HEK293T (cell line): Measurements from ENCODE around the gene SCUBE1.

Experiments used
- CTCF ChIA-PET: fragments of 350-600 bp; formaldehyde crosslinking; extraction: SDS; loops from one replicate; lab custom pipeline; 2021; ENCODE audit warnings: antibody characterized with exemption, inconsistent platforms; lab: Yijun Ruan, JAX
- POLR2A ChIA-PET: fragments of 350-600 bp; formaldehyde crosslinking; extraction: SDS; loops from one replicate; lab custom pipeline; 2020; ENCODE audit warnings: antibody characterized with exemption, inconsistent platforms; lab: Yijun Ruan, JAX
- DNase-seq: peaks from one replicate; pipeline ENCODE4 v3.0.0; 2012; ENCODE audit warnings: mixed read lengths; ENCODE audit errors: extremely low spot score
- ARNT ChIP-seq: fragments of 450-650 bp; IDR thresholded peaks from 2 replicates; pipeline ENCODE4 v1.6.1; 2017; ENCODE audit warnings: mild to moderate bottlenecking
- BHLHE40 ChIP-seq: fragments of 450-650 bp; IDR thresholded peaks from 2 replicates; pipeline ENCODE4 v1.6.1; 2016; ENCODE audit warnings: mild to moderate bottlenecking, moderate library complexity, borderline replicate concordance
- CTBP1 ChIP-seq: fragments of 450-650 bp; IDR thresholded peaks from 2 replicates; pipeline ENCODE4 v1.6.1; 2016; ENCODE audit warnings: borderline replicate concordance
- ELF4 ChIP-seq: fragments of 450-650 bp; IDR thresholded peaks from 2 replicates; pipeline ENCODE4 v1.6.1; 2017; ENCODE audit warnings: antibody characterized with exemption
- FOXA1 ChIP-seq: fragments of 450-650 bp; IDR thresholded peaks from 2 replicates; pipeline ENCODE4 v1.6.1; 2016; ENCODE audit warnings: mild to moderate bottlenecking
- FOXK2 ChIP-seq: fragments of 450-650 bp; IDR thresholded peaks from 2 replicates; pipeline ENCODE4 v1.6.1; 2016; ENCODE audit warnings: mild to moderate bottlenecking
- FOXM1 ChIP-seq: fragments of 450-650 bp; IDR thresholded peaks from 2 replicates; pipeline ENCODE4 v1.6.1; 2017; ENCODE audit warnings: mild to moderate bottlenecking, borderline replicate concordance
- HDGF ChIP-seq: fragments of 450-650 bp; IDR thresholded peaks from 2 replicates; pipeline ENCODE4 v1.6.1; 2017; ENCODE audit warnings: antibody characterized with exemption, borderline replicate concordance
- L3MBTL2 ChIP-seq: fragments of 450-650 bp; conservative IDR thresholded peaks from 2 replicates; pipeline ENCODE4 v1.6.1; 2016; ENCODE audit warnings: mild to moderate bottlenecking
- LEF1 ChIP-seq: fragments of 450-650 bp; IDR thresholded peaks from 2 replicates; pipeline ENCODE4 v1.6.1; 2017; ENCODE audit warnings: mild to moderate bottlenecking, borderline replicate concordance
- NFRKB ChIP-seq: fragments of 450-650 bp; IDR thresholded peaks from 2 replicates; pipeline ENCODE4 v1.6.1; 2016; ENCODE audit warnings: mild to moderate bottlenecking, moderate library complexity
- SP1 ChIP-seq: fragments of 450-650 bp; IDR thresholded peaks from 2 replicates; pipeline ENCODE4 v1.6.1; 2017
- SUZ12 ChIP-seq: fragments of 450-650 bp; IDR thresholded peaks from 2 replicates; pipeline ENCODE4 v1.6.1; 2016; ENCODE audit warnings: mild to moderate bottlenecking
- TARDBP ChIP-seq: fragments of 450-650 bp; IDR thresholded peaks from 2 replicates; pipeline ENCODE4 v1.6.1; 2016
- ZNF384 ChIP-seq: fragments of 450-650 bp; IDR thresholded peaks from 2 replicates; pipeline ENCODE4 v1.6.1; 2016
- TF ChIP-seq, protein P1 (sequence below): fragments of 450-650 bp; IDR thresholded peaks from 2 replicates; pipeline ENCODE4 v1.6.1; 2016

SCUBE1 gene

GRCh38 chr22:43343262-43343669 lies at the start of gene SCUBE1:
TSS of gene SCUBE1 (minus strand) at chr22:43343372. CDS start at chr22:43343261, 111 bp downstream.
- peak; percentile 93 for DNase-seq
- ChIA-PET CTCF (interaction anchor here (0.6 to 5.9 kb wide), 2 partner anchors 47 to 70 kb away, joined by 3 to 162 read pairs; no protein-coding TSS in a partner anchor), POLR2A (interaction anchor here (0.7 to 1.5 kb wide), 3 partner anchors 51 to 70 kb away, joined by 3 read pairs; no protein-coding TSS in a partner anchor)
- TF ChIP-seq, protein P1, sequence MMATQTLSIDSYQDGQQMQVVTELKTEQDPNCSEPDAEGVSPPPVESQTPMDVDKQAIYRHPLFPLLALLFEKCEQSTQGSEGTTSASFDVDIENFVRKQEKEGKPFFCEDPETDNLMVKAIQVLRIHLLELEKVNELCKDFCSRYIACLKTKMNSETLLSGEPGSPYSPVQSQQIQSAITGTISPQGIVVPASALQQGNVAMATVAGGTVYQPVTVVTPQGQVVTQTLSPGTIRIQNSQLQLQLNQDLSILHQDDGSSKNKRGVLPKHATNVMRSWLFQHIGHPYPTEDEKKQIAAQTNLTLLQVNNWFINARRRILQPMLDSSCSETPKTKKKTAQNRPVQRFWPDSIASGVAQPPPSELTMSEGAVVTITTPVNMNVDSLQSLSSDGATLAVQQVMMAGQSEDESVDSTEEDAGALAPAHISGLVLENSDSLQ, result peak; percentile 11; the same call in 1 of the 2 replicates
- TF ChIP-seq SUZ12, result no peak
- TF ChIP-seq BHLHE40, result no peak
- TF ChIP-seq FOXK2, result no peak

DNA sequence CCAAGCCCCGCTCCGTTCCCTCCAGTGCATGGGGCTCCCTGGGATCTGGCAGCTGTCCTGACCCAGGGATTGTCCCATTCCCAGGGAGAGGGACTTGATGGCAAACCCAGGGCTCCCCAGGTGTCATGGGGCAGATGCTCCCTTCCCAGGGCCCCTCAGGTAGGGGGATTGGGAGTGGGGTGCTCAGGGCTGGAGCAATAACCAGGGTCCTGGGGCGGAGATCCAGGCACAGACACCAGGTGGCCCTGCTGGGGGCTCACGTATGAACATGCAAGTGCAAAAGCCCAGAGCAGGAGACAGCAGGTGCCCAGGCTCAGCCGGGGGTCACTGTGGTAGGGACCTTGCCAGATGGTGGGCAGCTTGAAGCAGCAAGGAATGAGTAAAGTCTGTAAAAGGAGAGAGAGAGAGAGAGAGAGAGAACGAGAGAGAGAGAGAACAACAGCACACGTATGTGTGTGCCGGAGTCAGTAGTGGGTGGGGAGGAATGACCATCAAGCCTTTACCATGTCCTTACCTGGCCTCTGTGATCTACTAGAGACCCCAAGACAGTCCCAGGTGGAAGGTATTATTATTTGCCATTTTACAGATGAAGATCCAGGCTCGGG lies 49.3 kb upstream of the SCUBE1 start:
- no peak for TF ChIP-seq L3MBTL2
- no peak for TF ChIP-seq ELF4
- TF ChIP-seq SUZ12, result no peak
- TF ChIP-seq NFRKB, result no peak
- TF ChIP-seq ARNT, result no peak
- TF ChIP-seq LEF1, result no peak
- TF ChIP-seq HDGF, result no peak
- TF ChIP-seq SP1, result no peak
- no peak for TF ChIP-seq FOXA1
- no peak for TF ChIP-seq FOXM1
- ChIA-PET CTCF (interaction anchor here (1.0 kb wide), 1 partner anchor 48 kb away, joined by 5 read pairs; no protein-coding TSS in a partner anchor), POLR2A (no interaction called here)
- no peak for DNase-seq

DNA sequence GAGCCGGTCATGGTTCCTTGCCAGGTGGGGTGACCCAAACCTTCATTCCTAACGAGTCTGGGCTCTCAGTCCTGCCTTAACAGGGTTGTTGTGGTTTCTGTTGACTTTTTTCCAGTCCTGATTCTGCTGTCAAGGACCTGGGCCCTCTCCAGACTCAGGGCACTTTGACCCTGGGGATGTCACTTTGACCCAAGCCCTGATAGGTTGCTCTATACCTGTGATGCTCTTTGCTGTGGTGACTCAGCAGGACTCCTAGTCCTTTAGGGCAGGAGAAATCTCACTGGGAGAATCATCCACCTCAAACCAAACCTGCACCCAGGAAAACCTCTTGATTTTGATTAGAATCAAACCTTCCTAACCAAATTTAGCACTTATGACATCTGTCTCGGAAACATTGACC lies 48.1 kb upstream of the SCUBE1 start:
- TF ChIP-seq SUZ12 (no peak), L3MBTL2 (no peak), LEF1 (no peak), ZNF384 (no peak), HDGF (no peak), FOXM1 (no peak), TARDBP (no peak), SP1 (no peak), FOXK2 (no peak), FOXA1 (no peak), ARNT (no peak), NFRKB (no peak), CTBP1 (no peak), ELF4 (no peak), BHLHE40 (no peak)
- TF ChIP-seq, protein P1, result no peak
- CTCF ChIA-PET, result no interaction called here
- POLR2A ChIA-PET, result no interaction called here
- DNase-seq, result no peak

DNA sequence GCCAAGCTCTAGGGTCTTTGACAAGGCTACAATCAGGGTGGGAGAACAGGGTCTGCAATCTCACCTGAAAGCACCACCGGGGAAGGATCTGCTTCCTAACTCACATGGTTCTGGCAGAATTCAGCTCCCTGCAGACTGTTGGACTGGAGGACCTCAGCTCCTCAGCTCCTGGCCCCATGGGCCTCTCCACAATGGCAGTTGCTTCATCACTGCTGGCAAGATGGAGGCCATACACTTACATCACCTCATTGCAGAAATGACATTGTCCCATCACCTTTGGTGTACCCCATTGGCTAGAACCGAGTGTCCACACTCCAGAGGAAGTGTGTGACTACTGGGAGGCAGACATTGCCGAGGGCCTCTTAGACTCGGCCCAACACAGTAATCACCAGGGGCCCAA lies 47.7 kb upstream of the SCUBE1 start:
- CTCF ChIA-PET, result interaction anchor here (0.6 kb wide), 1 partner anchor 47 kb away, joined by 3 read pairs; the partner anchor contains the start of gene SCUBE1
- TF ChIP-seq TARDBP (no peak), ELF4 (no peak), ARNT (no peak), SP1 (no peak), ZNF384 (no peak), FOXM1 (no peak), LEF1 (no peak), HDGF (no peak), BHLHE40 (no peak), FOXA1 (no peak), SUZ12 (no peak), CTBP1 (no peak), L3MBTL2 (no peak), NFRKB (no peak), FOXK2 (no peak)
- TF ChIP-seq, protein P1, result no peak
- DNase-seq, result no peak
- POLR2A ChIA-PET, result no interaction called here

DNA sequence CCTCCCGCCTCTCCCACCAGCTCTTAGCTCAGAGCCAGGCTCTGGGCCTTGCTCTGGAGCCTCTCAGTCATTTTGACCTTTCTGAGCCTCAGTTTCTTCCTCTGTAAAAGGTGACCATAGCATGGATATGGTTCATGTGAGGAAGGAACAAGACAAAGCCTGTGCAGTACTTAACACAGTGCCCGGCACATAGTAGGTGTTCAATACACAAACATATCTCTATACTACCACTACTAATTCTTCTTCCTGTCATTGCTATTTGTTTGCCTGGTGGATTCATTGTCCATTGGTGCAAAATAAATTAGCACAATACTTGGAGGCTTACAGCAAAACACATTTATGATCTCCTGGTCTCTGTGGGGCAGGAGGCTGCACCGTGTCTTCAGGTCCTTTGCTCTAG lies 47.0 kb upstream of the SCUBE1 start:
- POLR2A ChIA-PET, result no interaction called here
- no peak for TF ChIP-seq TARDBP
- TF ChIP-seq BHLHE40, result no peak
- CTCF ChIA-PET, result interaction anchor here (0.6 kb wide), 1 partner anchor 47 kb away, joined by 3 read pairs; the partner anchor contains the start of gene SCUBE1
- DNase-seq, result no peak

DNA sequence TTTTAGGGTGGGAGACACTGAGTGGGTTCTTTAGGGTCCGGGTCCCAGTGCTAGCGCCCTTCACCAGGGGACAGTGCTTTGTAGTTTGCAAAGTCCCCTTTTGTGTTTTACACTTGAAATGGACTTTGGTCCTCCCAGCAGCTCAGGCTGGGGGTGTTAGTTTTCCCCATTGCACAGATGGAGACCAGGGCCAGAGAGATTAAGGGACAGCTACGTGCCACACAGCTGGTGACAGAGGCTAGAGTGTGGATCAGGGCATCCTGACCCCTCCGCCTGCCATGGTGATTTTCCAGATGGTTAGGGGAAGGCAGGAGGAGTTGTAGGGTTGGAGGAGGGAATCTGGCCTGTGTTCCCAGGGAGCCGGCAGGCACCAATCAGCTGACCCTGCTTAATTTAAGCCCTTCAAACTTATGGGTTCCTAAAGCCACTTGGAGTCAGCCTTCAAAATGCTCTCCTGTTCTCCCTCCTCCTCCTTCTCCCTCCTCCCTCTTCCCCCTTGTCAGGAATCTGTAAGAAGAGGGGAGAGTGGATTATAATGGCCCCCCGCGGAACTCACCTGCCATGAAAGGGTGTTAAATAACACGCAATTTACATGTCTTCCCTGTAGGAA lies 46.2 kb upstream of the SCUBE1 start:
- no peak for DNase-seq

More for the DNA sequence above, 46.2 kb upstream of the SCUBE1 start:
- CTCF ChIA-PET, result no interaction called here
- POLR2A ChIA-PET, result no interaction called here
- TF ChIP-seq SP1 (no peak), LEF1 (no peak), ZNF384 (no peak)
